IPS DF 6.9 (cell line): ENCODE measurements around the gene HLA-DPA1.
"Not testable (repeated sequence)": the region's sequence is repeated elsewhere in the genome, so short reads cannot be mapped to it uniquely, and the experiment has no call there.

Experiments used
- DNase-seq: peaks from one replicate; pipeline ENCODE4 v3.0.0-alpha.2; 2013; ENCODE audit warnings: low read depth, low spot score
- H3K27ac ChIP-seq: one replicate; pipeline ENCODE4 v1.5.1; 2013; ENCODE audit warnings: low read length, control low read depth
- H3K27me3 ChIP-seq: 2 replicates; pipeline ENCODE4 v1.6.1; 2013; ENCODE audit warnings: mild to moderate bottlenecking, low read length; ENCODE audit not compliant: control insufficient read depth, insufficient read depth
- H3K36me3 ChIP-seq: 2 replicates; pipeline ENCODE4 v1.6.1; 2013; ENCODE audit warnings: low read length; ENCODE audit not compliant: control insufficient read depth, insufficient read depth
- H3K4me1 ChIP-seq: 2 replicates; pipeline ENCODE4 v1.6.1; 2013; ENCODE audit warnings: low read length; ENCODE audit not compliant: control insufficient read depth, insufficient read depth
- H3K4me3 ChIP-seq: 2 replicates; pipeline ENCODE4 v1.5.1; 2013; ENCODE audit warnings: mild to moderate bottlenecking, low read length
- H3K9me3 ChIP-seq: 2 replicates; pipeline ENCODE4 v1.6.1; 2013; ENCODE audit warnings: low read length, inconsistent platforms; ENCODE audit not compliant: control insufficient read depth, insufficient read depth
- WGBS: extraction: QIAGEN DNeasy Blood & Tissue Kit; methylation state at CpG from one replicate; pipeline ENCODE4 v1.1.7; 2013; ENCODE audit warnings: mixed read lengths, missing lambda C conversion rate; ENCODE audit not compliant: insufficient read length, insufficient coverage; 5-methylcytosine and 5-hydroxymethylcytosine counted together

HLA-DPA1 gene

DNA sequence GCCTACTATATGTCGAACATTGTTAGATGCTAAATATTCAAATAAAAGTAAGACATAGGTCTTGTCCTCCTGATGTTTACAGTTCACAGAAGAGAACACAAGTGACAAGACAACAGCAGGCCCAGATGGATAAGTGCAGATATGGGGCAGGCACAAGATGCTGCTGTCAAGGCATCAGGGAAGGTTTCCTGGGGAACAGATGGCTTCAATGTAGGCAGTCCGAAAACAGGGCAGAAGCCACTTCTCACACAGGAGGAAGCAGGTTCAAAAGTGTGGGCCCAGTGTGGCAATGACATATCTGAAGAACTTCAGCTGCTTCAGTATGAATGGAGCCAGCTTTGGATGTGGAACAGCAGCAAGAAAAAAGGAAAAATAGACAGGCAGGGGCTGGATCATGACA lies 34.9 kb upstream of the HLA-DPA1 start:
- no peaks in the 10 kb centered on the region for H3K27me3 ChIP-seq
- no CpG with 5 or more reads among the region's 2 CpGs for WGBS
- no peak overlapping the region for H3K27ac ChIP-seq
- H3K4me1 ChIP-seq: no peaks in the 10 kb centered on the region
- H3K9me3 ChIP-seq: no peaks in the 10 kb centered on the region
- no peak for DNase-seq
- no peak overlapping the region for H3K4me3 ChIP-seq
- H3K36me3 ChIP-seq: no peaks in the 10 kb centered on the region

DNA sequence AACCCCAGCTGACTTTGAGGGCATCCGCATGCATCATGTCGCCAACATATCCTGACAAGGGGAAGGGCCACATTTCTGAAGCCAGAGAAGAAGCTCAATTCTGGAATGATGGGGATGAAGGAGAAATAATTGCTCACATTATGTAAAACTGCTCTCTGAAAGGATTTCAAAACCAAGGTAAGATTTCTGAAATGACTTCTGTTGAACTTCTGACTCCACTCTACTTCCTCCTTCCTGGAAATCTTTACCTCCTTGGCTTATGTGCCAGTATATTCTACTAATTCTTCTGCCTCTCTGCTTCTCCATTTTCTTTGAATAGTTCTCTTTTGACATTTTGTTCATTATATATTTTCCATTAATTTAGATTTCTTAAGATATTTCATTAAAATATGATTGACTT lies 34.2 kb upstream of the HLA-DPA1 start:
- Histone ChIP-seq H3K4me3 (no peak overlapping the region), H3K27me3 (no peaks in the 10 kb centered on the region), H3K36me3 (no peaks in the 10 kb centered on the region), H3K4me1 (no peaks in the 10 kb centered on the region), H3K9me3 (no peaks in the 10 kb centered on the region), H3K27ac (no peak overlapping the region)
- DNase-seq: no peak
- WGBS: no CpG with 5 or more reads among the region's 2 CpGs

DNA sequence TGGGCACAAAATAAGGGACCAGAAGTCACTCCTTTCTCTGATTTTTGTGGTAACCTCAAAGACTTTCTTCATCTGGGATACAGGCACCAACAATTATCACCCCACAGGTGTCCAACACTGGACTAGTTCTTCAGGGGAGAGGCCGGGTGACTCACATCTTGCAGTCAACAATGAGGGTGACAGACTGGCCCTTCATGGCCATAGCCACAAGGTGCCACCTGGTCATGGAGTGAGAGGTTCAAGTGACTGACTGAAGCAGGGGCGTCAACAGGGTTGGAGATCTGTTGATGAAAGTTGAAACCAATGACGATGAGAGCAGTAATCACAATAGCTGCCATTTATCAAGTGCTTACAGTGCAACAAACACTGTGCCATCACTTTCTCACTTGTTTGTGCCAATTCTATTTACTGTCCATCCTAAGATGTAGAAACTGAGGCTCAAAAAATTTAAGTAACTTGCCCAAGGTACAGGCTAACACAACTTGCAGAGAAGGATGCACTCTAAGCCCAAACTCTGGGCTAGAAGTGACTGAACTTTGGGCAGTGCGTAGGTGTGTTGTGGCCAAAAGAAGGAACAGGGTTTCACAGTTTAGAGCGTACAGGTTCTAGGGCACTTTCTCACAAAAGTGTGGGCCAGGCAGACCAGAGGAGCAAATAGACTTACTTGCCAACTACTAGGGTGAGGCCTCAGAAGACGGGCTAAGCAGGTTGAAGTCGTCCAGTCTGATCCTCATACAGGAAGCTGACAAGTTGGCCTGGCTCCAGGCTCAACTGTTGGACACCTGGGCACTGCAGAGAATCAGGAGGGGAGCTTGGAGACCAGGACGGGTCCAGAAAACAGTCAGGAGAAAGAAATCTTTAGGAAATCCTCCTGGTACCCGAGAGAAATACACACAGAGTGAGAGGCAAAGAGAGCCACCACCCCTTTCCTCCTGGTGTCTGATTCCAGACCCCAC lies 32.7 kb upstream of the HLA-DPA1 start:
- no CpG with 5 or more reads among the region's 9 CpGs for WGBS
- no peak for DNase-seq
- Histone ChIP-seq H3K9me3 (no peaks in the 10 kb centered on the region), H3K27ac (no peak overlapping the region), H3K27me3 (no peaks in the 10 kb centered on the region), H3K4me3 (no peak overlapping the region), H3K4me1 (no peaks in the 10 kb centered on the region), H3K36me3 (no peaks in the 10 kb centered on the region)

DNA sequence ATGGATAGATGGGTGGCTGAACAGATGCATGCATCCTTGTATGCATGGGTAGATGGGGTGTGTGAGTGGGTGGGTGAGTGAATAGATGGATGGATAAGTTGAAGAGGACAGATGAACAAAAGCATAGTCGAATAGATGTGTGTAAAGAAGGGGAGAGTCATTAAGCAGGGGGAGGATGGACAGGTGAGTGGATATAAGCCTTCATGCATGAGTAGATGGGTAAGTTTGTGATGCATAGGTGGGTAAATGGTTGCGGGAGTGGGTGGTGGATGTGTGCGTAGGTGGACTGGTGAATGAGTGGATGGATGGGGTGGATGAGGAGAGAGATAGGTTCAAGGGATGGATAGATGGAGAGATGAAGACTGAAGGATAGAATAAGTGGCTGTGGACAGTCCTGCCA lies 31.9 kb upstream of the HLA-DPA1 start:
- Histone ChIP-seq H3K27me3 (no peaks in the 10 kb centered on the region), H3K4me1 (no peaks in the 10 kb centered on the region), H3K9me3 (no peaks in the 10 kb centered on the region), H3K27ac (no peak overlapping the region), H3K4me3 (no peak overlapping the region), H3K36me3 (no peaks in the 10 kb centered on the region)
- DNase-seq: no peak
- 100% methylated on average over 3 of the region's 3 CpGs for WGBS

DNA sequence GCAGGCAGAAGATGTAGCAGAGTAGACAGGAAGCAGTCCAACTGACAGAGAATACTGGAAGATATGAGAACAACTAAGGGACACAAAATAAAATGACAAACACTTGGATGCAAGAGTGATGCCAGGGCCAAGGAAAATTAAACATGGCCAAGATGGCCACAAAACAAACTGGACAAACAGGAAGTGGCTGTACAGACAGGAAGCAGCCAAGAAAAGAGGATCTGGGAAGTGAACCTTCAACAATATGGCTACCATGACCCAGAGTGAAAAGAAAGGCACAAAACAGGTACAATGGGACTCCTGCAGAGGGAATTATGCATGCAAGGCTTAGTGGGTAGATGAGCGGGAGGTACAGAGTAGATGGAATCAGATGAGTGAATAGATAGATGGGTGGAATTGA lies 31.4 kb upstream of the HLA-DPA1 start:
- Histone ChIP-seq H3K4me3 (no peak overlapping the region), H3K4me1 (no peaks in the 10 kb centered on the region), H3K27ac (no peak overlapping the region), H3K9me3 (no peaks in the 10 kb centered on the region), H3K36me3 (no peaks in the 10 kb centered on the region), H3K27me3 (no peaks in the 10 kb centered on the region)
- no CpG with 5 or more reads among the region's 1 CpG for WGBS
- DNase-seq: no peak

DNA sequence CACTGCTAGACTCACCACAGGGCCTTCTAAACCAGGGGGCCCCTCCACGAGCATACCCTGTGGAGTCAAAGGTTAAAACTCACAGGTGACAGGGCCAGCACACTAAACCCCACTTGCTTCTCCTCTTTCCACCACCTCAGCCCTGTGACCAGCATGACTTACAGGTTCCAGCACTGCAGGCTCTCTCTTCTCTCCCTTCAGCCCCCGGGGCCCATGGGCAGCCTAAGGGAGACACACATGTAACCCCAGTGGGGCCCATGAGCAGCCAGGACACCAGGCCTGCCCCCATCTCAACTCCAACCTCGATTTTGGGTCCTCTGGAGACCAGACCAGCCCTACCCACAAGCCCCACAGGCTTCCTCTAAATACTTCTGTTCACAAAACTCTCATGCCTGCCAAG lies 30.3 kb upstream of the HLA-DPA1 start:
- H3K27me3 ChIP-seq: no peaks in the 10 kb centered on the region
- H3K4me1 ChIP-seq: no peaks in the 10 kb centered on the region
- H3K4me3 ChIP-seq: no peak overlapping the region
- H3K27ac ChIP-seq: no peak overlapping the region
- H3K36me3 ChIP-seq: no peaks in the 10 kb centered on the region
- no peaks in the 10 kb centered on the region for H3K9me3 ChIP-seq
- DNase-seq: no peak
- WGBS: no CpG with 5 or more reads among the region's 3 CpGs

DNA sequence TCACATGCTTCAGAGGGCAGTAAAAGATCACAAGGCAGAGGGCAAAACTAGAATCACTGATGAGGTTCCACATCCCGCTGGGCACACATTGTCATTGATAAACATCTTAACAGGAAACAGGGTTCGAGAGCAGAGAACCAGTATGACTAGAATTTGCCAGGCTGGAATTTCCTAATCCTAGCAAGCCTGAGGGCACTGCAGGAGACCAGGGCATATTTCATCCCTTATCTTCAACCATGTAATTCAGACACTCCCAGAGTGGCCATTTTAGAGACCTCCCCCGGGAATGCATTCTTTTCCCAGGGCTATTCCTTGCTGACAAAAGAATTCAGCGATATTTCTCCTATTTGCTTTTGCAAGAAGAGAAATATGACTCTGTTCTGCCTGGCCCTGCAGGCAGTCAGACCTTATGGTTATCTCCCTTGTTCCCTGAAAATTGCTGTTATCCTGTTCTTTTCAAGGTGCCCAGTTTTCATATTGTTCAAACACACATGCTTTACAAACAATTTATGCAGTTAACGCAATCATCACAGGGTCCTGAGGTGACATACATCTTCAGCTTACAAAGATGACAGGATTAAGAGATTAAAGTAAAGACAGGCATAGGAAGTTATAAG lies 27.8 kb upstream of the HLA-DPA1 start:
- H3K27me3 ChIP-seq, H3K27ac ChIP-seq, H3K4me3 ChIP-seq, DNase-seq, H3K4me1 ChIP-seq, H3K36me3 ChIP-seq, H3K9me3 ChIP-seq: not testable (repeated sequence)
- WGBS: no CpG with 5 or more reads among the region's 5 CpGs

DNA sequence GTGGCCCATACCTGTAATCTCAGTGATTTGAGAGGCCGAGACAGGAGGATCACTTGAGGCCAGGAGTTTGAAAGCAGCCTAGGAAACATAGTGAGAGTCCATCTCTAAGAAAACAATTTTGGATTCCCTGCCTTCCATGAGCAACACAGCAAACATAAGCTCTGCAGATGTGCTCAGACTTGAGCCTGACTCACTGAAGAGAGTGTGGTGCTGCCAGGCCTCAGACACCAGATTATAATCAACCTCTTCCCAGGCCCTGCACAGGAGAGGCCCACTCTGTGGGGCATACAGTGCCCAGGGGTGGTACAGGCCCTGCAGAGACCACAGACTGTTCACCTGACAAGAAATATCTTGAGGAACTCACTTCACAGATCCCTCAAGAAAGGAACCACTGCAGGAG lies 22.2 kb upstream of the HLA-DPA1 start:
- Histone ChIP-seq H3K27me3 (no peaks in the 10 kb centered on the region), H3K4me1 (no peaks in the 10 kb centered on the region), H3K27ac (no peak overlapping the region), H3K4me3 (no peak overlapping the region), H3K36me3 (no peaks in the 10 kb centered on the region), H3K9me3 (no peaks in the 10 kb centered on the region)
- no peak for DNase-seq
- WGBS: no CpG with 5 or more reads among the region's 1 CpG

DNA sequence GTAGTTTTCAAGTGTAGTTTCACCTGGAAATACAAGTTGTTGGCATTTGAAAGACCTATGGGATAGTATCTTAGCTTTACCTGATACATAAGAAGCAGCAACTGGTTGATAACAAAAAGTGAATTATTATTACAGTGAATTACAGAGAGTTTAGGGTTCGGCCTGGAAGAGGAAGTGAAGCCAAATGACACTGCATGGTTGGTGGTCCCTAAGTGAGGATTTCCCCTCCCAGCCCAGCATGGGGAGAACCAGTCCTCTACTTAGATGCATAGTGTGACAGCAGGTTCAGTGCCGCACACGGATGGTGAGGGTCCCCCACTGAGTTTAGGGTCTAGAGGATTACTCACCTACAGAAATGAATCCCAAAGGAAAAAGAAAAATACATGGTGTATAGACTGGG lies 20.4 kb upstream of the HLA-DPA1 start:
- H3K9me3 ChIP-seq: no peaks in the 10 kb centered on the region

DNA sequence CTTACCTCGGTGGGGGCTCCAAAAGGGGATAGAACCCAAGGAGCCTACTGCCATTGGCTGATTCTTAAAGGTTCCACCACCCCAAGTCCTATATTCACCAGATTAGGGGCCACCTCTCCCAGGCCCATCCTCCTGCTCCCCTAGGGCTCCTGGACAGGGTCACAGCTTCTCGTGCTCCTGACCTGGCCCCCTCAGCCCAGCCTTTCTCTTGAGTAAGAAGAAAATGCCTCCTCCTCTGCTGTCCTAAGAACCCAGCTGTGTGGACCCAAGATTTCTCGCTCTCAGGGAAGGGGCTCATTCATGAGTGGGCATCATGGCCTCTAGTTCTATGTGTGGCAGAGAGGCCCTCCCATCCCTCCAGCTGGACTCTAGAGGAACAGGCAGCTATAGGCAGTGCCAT lies 18.9 kb upstream of the HLA-DPA1 start:
- no peaks in the 10 kb centered on the region for H3K36me3 ChIP-seq
- no peak overlapping the region for H3K4me3 ChIP-seq
- no CpG with 5 or more reads among the region's 3 CpGs for WGBS
- no peak for DNase-seq
- H3K9me3 ChIP-seq: no peaks in the 10 kb centered on the region
- no peaks in the 10 kb centered on the region for H3K4me1 ChIP-seq
- no peaks in the 10 kb centered on the region for H3K27me3 ChIP-seq
- no peak overlapping the region for H3K27ac ChIP-seq

More for the DNA sequence above, 20.4 kb upstream of the HLA-DPA1 start:
- no peaks in the 10 kb centered on the region for H3K4me1 ChIP-seq
- no peak for DNase-seq
- WGBS: no CpG with 5 or more reads among the region's 3 CpGs
- no peaks in the 10 kb centered on the region for H3K36me3 ChIP-seq
- no peaks in the 10 kb centered on the region for H3K27me3 ChIP-seq
- no peak overlapping the region for H3K4me3 ChIP-seq
- no peak overlapping the region for H3K27ac ChIP-seq
